Measurements from ENCODE around the gene SOS1.
"Not testable (repeated sequence)": the region's sequence is repeated elsewhere in the genome, so short reads cannot be mapped to it uniquely, and the experiment has no call there.

The SOS1 gene

DNA sequence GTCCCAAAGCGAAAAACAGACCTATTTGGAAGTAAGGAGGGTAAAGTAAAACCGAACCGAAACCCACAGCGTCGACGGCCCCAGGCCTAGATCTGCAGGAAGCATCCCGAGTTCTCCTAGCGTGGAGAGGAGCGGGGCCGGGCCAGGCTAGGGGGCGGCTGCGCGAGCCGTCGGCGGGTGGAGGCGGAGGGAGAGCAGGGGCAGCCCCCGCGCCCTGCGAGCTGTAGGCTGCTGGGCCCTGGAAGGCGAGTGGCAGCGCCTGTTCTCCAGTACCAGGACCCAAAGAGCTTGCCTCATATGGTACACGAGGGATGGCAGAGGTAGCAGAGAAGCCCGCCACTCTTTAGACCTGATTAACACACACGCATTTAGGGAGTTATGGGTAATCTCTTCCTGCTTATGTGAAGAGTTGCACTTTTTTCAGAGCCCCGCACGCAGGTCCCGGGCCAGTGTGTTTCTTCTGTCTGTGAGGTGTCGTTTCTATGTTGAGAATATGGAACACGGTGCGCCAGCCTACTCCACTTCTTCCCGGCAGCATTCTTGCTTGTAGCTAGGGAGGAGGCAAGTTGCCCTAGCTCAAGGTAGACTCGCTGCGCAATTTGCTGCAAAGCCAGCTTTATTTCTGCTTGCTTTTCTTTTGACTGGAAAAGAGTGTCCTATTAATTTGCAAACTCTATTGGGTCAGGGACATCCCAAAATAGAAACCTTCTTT is 160.1 kb downstream of the SOS1 start:
- no peak for DNase-seq

DNA sequence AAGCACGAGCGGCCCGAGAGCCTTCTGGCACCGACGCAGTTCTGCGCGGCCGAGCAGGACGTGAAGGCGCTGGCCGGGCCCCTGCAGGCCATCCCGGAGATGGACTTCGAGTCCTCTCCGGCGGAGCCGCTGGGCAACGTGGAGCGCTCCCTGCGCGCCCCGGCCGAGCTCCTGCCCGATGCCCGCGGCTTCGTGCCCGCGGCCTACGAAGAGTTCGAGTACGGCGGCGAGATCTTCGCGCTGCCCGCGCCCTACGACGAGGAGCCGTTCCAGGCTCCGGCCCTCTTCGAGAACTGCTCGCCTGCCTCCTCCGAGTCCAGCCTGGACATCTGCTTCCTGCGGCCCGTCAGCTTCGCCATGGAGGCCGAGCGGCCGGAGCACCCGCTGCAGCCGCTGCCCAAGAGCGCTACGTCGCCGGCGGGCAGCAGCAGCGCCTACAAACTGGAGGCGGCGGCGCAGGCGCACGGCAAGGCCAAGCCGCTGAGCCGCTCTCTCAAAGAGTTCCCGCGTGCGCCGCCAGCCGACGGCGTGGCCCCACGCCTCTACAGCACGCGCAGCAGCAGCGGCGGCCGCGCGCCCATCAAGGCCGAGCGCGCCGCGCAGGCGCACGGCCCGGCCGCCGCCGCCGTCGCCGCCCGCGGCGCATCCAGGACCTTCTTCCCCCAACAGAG is 160.8 kb downstream of the SOS1 start:
- no peak for DNase-seq

DNA sequence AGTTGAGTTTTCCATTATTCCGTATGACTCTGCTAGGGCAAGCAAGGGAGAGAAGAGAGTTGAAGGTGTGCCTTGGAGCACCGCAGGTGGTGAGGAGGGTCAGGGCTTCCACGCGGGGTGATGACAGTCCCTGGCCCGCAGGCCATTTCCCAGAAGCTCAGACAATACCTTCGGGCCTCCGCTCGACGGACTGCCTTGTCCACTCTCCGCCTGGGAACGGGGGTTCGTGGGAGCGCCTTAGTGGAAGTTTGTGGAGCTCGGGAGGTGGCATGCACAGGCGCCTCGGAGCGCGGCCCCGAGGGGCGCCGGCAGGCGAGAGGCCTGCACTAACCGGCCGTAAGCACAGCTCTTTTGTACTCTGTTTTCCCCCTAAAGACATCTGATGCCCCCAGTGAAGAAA is 161.4 kb downstream of the SOS1 start:
- DNase-seq: no peak

DNA sequence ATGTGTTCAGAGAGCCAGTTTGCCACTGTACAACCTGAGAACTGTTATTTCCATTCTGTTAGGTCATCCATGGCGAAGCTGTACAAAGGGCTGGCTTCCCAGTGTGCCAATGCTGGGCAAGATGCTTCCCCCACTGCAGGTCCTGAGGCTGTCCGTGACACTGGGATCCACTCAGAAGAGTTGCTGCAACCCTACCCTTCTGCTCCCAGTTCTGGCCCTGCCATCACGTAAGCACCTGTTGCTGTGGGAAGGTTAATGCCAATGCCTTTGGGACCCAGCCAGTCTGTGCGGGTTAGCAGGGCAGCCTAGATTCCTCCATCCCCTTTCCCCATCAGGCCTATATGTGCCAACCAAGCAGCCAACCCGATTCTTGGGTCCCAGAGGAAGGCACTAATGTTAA is 162.9 kb downstream of the SOS1 start:
- DNase-seq: no peak

DNA sequence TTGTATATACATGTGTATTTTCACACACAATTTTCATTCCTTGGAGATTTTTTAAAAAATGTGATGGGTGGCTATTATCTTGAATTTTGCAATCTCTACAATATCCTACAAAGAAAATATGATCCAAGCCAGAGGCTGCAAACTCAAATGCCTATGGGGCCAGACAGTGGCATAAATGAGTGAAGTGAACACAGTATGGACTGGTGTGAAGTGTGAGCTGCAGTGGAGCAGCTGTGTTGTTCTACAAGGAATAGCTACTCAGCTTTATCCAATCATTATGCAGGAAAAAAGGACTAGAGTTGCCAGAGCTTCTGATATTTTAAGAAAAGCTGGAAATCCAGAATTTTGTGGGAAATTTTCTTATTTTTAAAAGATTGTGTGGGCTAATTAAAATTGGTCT is 169.1 kb downstream of the SOS1 start:
- DNase-seq: no peak

DNA sequence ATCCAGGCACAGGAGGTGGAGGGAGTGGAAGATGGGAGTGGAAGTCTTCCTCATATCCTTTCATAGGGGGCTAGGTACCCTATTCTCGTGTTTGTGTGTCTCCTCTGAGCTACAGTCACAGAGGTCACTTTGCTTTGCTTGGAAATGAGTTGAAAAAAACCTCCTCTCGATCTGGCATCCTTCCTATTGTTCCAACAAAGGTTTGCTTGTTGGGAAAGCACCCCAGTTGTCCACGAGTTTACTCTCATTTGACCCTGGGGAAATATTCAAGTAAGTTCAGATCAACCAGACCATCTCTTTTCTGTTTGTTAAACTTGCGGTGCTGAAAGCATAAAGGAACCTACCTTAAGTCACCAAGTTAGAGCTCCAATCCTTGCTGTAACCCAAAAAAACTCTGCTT is 171.9 kb downstream of the SOS1 start:
- DNase-seq: no peak

DNA sequence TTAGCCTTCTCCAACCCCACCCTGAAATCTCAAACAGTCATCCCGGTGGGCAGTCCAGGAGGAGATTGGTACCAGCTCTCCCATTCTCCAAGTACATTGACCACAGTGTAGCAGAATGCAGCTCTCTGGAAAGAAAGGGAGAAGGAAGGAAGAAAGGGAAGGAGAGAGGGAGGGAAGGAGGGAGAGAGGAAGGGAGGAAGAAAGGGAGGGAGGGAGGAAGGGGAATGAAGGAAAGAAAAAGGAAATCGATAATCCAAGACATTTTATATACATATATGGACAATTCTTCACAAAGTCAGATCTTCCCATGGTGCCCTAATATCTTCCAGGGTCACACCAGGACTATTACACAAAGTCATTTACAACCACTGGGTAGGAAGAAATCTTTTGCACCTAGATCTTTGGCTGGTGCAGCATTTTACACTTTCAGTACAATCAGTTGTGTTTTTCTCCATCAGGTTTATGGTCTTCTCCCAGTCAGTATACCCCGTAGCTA is 172.4 kb downstream of the SOS1 start:
- DNase-seq: no peak

DNA sequence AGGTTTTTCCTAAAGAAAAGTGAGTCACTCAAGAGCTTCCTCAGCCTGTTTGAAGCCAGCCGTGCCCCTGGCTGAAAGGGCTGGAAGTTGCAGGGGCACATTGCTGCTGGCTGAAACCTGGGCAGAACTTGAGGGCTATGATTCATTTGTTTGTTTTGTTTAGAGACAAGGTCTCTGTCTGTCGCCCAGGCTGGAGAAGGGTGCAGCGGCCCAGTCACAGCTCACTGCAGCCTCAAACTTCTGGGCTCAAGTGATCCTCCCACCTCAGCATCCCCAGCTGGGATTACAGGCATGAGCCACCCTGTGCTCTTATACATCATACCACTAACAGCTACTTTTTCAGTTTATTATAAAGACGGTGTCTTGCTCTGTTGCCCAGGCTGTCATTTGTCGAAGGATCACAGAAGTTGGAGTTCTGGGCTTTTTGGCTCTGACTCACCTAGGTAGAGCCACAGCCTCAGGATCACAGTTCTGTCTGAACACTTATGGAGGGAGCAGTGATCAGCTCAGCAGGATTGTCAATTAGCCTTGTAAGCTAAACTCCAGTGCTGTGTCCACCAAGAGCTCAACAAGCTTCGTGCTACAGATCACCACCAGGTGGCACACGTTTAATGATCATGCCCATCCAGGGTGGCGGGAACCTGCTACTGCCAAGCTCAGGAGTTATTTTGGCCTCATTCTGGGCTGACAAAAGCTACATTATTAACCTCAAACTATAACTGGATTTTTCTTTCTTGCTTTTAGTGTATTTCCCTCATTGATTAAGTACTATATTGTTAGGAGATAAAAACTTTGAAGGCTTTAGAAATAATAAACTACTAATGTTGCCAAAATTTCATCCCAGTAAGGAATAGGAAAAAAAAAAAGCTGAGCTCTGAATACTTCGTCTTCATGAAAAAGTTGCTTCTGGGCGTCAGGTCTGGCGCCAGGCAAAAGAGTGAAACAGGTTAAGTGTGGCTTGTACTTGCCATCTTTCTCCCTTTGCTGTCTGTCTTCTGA is 173.3 kb downstream of the SOS1 start:
- DNase-seq: peak; percentile 63

DNA sequence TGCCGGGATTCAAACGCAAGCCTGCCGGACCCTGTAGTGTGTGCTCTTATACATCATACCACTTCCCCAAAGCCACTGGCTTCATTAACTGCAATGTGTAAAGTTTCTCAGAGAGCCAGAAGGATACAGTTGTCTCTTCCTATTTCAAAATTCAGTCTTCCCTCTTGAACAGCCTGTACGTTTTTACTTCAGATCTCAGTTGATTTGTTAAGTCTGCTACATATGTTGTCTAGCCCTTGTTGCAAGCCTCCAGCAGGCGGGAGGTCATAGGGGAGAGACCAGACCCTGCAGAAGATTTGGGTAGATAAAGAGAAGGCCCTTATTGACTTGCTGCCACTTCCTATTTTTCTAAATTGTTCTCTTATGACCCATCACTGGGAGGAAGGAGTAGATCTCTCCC is 174.9 kb downstream of the SOS1 start:
- DNase-seq: no peak

DNA sequence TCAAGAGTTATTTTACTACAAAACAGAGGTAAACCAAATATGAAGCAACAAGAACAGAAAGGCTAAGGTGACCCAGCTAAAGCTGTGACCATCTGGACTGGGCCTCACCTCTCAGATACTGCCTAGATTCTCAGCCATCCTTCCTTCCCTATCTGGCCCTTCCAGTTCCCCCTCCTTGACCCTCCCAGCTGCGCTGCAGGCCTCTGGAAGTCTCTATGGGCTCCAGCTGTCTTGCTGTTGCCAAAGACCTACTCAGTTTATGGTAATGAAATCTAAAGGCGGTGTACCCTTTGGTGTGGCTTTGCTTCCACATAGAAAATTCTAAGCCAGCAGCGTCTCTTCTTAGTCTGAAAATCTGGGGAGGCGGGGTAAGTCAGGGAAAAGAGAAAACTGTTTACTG is 175.5 kb downstream of the SOS1 start:
- DNase-seq: no peak

DNA sequence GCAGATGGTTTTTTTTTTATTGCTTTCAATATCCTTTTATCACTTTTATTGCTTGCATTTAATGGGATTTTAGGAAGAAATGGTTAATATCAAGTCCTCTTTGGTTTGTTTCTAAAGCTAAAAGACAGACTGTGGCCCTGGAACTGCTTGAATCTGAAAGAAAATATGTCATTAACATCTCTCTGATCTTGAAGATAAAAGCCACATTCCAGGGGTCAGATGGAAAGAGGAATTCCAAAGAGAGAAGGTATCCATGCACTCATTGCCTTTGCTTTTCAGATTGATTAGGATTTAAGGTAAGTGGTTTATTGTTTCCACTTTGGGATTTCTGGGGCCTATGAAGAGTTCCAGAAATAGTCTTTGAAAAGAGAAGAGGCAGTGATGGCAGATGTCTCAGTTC is 177.1 kb downstream of the SOS1 start:
- DNase-seq: no peak

DNA sequence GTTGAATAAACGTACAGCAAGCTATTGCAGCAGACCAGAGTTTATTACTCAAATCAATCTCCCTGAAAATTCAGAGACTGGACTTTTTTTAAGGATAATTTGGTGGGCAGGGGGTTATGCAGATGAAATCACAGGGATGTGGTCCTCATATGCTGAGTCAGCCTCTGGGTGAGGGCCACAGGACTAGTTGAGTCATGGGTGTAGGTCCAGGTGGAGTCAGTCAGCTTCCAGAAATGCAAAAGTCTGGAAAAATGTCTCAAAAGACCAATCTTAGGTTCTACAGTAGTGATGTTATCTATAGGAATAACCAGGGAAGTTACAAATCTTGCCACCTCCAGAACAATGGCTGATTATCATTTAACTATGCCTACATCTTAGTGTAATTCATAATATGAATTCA is 180.1 kb downstream of the SOS1 start:
- DNase-seq: no peak

DNA sequence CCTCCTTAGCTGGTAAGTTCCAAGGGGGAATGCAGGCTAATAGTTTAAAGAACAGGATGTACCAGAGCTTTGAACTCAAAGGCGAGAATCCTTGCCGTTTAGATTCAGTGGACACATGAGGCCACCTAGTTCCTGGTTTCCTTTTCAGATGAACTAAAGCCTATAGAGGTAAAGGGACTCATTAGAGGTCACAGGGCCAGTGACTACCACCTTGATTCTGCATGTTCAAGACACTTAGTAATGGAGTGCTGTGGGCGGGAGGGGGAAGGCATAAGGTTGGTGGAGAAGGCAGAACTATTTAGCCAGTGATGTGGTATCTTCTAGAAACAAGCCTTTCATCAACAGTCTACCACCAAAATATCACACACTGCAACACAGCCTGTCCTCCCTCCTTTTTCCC is 183.3 kb downstream of the SOS1 start:
- DNase-seq: no peak

DNA sequence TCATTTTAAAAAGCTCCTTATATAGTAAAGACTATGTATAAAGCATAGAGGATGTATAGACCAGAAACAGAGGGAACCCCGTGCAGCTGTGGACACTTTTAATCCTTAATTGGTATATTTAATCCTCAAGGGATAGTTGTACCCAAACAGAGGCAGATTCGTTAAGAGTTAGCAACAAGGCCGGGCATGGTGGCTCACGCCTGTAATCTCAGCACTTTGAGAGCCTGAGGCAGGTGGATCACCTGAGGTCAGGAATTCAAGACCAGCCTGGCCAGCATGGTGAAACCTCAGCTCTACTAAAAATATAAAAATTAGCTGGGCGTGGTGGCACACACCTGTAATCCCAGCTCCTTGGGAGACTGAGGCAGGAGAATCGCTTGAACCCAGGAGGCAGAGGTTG is 184.3 kb downstream of the SOS1 start:
- DNase-seq: not testable (repeated sequence)

DNA sequence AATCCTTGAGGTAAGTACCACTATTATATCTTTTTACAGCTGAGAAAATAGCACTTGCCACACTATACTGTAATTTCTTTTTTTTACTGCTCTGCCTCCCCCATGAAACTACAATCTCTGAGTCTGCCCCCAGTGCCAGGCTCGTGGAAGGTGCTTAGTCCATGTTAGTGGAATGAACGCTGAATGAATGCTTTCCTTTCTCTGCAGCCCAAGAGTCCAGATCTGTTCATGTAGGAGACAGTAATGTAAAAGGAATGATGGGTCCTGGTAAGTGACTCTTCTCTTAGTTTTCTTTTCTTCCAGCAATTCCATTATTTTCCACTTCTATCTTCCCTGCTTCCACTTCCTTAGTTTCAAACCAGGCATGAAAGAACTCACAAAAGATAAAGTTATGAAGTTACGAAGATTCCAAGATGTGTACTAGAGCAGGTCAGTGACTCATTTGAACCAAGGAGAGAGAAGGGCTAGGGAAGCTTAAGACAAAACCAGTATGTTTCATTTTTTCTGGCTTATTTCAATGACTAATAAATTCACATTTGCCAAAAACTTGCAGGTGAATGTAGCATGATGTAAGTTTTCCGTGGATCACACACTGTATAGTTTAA is 185.2 kb downstream of the SOS1 start:
- no peak for DNase-seq

DNA sequence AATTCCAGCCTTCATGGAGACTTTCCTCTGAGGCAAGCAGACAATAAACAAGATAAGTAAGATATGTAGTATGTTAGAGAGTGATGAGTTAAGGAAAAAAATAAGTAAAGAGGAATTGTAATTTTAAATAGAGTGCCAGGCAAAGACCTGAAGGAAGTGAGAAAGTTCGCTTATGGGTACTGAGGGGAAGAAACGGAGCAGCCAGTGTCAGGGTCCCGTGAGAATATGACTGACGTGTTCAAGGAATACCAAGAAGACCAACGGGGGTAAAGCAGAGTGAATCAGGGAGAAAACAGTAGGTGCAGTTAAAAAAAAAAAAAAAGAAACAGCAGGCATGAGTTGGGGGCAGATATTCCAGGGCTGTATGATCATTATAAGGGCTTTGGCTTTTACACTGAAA is 186.1 kb downstream of the SOS1 start:
- no peak for DNase-seq

DNA sequence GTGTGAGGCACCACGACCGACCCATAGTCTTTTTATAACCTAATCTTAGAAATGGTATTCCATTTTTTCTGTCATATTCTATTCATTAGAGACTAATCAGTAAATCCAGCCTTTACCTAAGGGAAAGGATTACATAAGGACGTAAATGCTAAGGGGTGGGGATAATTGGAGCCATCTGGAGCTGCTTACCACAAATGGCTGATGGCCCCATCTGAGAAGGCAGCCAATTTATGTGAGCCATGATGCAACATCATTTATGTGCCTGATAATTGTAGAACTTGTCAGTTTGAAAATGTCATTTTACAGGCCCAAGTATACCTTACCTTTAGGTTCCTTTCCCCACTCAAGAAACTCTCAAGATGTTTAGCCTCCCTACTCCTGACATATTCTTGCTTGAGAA is 187.2 kb downstream of the SOS1 start:
- no peak for DNase-seq

DNA sequence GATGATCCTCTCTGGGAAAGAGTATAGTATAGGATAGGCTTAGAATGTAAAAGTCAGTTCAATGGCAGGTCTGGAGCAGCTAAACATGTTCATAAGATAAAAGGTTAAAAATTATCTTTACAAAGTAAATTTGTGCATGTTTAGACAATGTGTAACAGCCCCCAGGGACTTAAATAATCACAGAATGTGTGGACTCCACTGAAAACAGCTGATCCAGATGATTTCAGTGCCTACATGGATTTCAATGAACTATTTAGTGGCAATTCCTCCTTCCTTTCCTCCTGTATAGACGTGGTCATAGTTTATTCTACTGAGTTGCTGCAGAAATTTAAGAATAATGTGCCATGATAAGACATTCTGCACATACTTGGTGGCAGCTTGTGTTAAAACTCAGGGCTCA is 188.3 kb downstream of the SOS1 start:
- DNase-seq: no peak
